Liver (tissue), 9 donors: ENCODE measurements around the gene IGDCC3. TPM values are rescaled to one million over a fixed set of nuclear protein-coding genes. Genes with fewer than 3 reads are reported as not detected.

Source experiments
- DNase-seq: peaks from one replicate; pipeline ENCODE4 v3.0.0-alpha.2; 2017; ENCODE audit warnings: low spot score
- H3K27ac ChIP-seq, 2 donors: one replicate each; pipeline ENCODE4 v1.7.0; 2013; ENCODE audit warnings: inconsistent platforms in 2 of 2, low read length in 2 of 2, control low read depth in 1 of 2, low read depth in 1 of 2, mild to moderate bottlenecking in 1 of 2
- H3K27me3 ChIP-seq, 4 donors: one replicate each; pipeline versions ENCODE4 v1.6.1 to v1.7.0; 2013; ENCODE audit warnings: low read length in 3 of 4, inconsistent platforms in 1 of 4, mild to moderate bottlenecking in 1 of 4, moderate library complexity in 1 of 4; ENCODE audit not compliant: control insufficient read depth in 4 of 4, insufficient read depth in 4 of 4
- H3K36me3 ChIP-seq, 4 donors: one replicate each; pipeline versions ENCODE4 v1.6.1 to v1.7.0; 2013; ENCODE audit warnings: low read length in 3 of 4, mild to moderate bottlenecking in 3 of 4, low read depth in 1 of 4, moderate library complexity in 1 of 4; ENCODE audit not compliant: control insufficient read depth in 4 of 4, insufficient read depth in 3 of 4
- H3K4me1 ChIP-seq, 4 donors: one replicate each; pipeline versions ENCODE4 v1.6.1 to v1.7.0; 2013; ENCODE audit warnings: low read length in 3 of 4, mild to moderate bottlenecking in 3 of 4, moderate library complexity in 1 of 4; ENCODE audit not compliant: control insufficient read depth in 4 of 4, insufficient read depth in 4 of 4
- H3K4me3 ChIP-seq, 3 donors: one replicate each; pipeline versions ENCODE4 v1.6.1 to v1.7.0; 2013; ENCODE audit warnings: low read length in 3 of 3, control low read depth in 1 of 3, low read depth in 1 of 3, mild to moderate bottlenecking in 1 of 3
- H3K9ac ChIP-seq, 2 donors: one replicate each; pipeline ENCODE4 v1.7.0; 2013; ENCODE audit warnings: low read length in 2 of 2, mild to moderate bottlenecking in 2 of 2, moderate library complexity in 2 of 2, control low read depth in 1 of 2, low read depth in 1 of 2
- H3K9me3 ChIP-seq, 4 donors: one replicate each; pipeline versions ENCODE4 v1.6.1 to v1.7.0; 2013; ENCODE audit warnings: low read length in 3 of 4; ENCODE audit not compliant: control insufficient read depth in 4 of 4
- ATF3 ChIP-seq: IDR thresholded peaks from 2 replicates; pipeline ENCODE4 v1.6.1; 2016; ENCODE audit warnings: antibody characterized with exemption
- CTCF ChIP-seq: fragments of 150-350 bp; IDR thresholded peaks from 2 replicates; pipeline ENCODE4 v1.5.1; 2017; ENCODE audit warnings: improper control_type of control experiment, low read depth, low read length; ENCODE audit not compliant: missing input control
- EGR1 ChIP-seq, 2 donors: IDR thresholded peaks; 2 replicates each; pipeline ENCODE4 v1.6.1; 2016 to 2018; ENCODE audit warnings: antibody characterized with exemption in 2 of 2, low read depth in 2 of 2
- FOXA1 ChIP-seq: IDR thresholded peaks from 2 replicates; pipeline ENCODE4 v1.6.1; 2016; ENCODE audit warnings: antibody characterized with exemption
- FOXA2 ChIP-seq: IDR thresholded peaks from 2 replicates; pipeline ENCODE4 v1.6.1; 2016; ENCODE audit warnings: antibody characterized with exemption
- GABPA ChIP-seq, 2 donors: IDR thresholded peaks in 1 of 2; conservative IDR thresholded peaks in 1 of 2; 2 replicates each; pipeline ENCODE4 v1.6.1; 2016; ENCODE audit warnings: antibody characterized with exemption in 2 of 2, mild to moderate bottlenecking in 1 of 2, moderate library complexity in 1 of 2
- HNF4A ChIP-seq, 2 donors: conservative IDR thresholded peaks; 2 replicates each; pipeline ENCODE4 v1.6.1; 2016; ENCODE audit warnings: antibody characterized with exemption in 2 of 2, mild to moderate bottlenecking in 2 of 2
- HNF4G ChIP-seq: IDR thresholded peaks from 2 replicates; pipeline ENCODE4 v1.6.1; 2016; ENCODE audit warnings: antibody characterized with exemption
- JUND ChIP-seq, 2 donors: IDR thresholded peaks; 2 replicates each; pipeline ENCODE4 v1.6.1; 2016; ENCODE audit warnings: antibody characterized with exemption in 2 of 2
- NR2F2 ChIP-seq: IDR thresholded peaks from 2 replicates; pipeline ENCODE4 v1.6.1; 2016; ENCODE audit warnings: antibody characterized with exemption
- RAD21 ChIP-seq, 2 donors: IDR thresholded peaks; 2 replicates each; pipeline ENCODE4 v1.6.1; 2016; ENCODE audit warnings: antibody characterized with exemption in 2 of 2, mild to moderate bottlenecking in 2 of 2
- RXRA ChIP-seq, 2 donors: IDR thresholded peaks; 2 replicates each; pipeline ENCODE4 v1.6.1; 2017 to 2018; ENCODE audit warnings: antibody characterized with exemption in 2 of 2, mild to moderate bottlenecking in 1 of 2
- SP1 ChIP-seq: IDR thresholded peaks from 2 replicates; pipeline ENCODE4 v1.6.1; 2018; ENCODE audit warnings: antibody characterized with exemption, mild to moderate bottlenecking
- TAF1 ChIP-seq: conservative IDR thresholded peaks from 2 replicates; pipeline ENCODE4 v1.6.1; 2016; ENCODE audit warnings: antibody characterized with exemption, mild to moderate bottlenecking
- YY1 ChIP-seq: IDR thresholded peaks from 2 replicates; pipeline ENCODE4 v1.6.1; 2016; ENCODE audit warnings: antibody characterized with exemption, mild to moderate bottlenecking
- WGBS: extraction: QIAGEN DNeasy Blood & Tissue Kit; methylation state at CpG from one replicate; pipeline ENCODE4 v1.1.7; 2013; 5-methylcytosine and 5-hydroxymethylcytosine counted together
- polyA plus RNA-seq, 2 donors: library from polyadenylated mRNA; stranded (reverse) in 1 of 2; unstranded in 1 of 2; fragments of 200-250 nt in 1 of 2; fragments of >200 nt in 1 of 2; fragmentation: Nextera tagmentation in 1 of 2; extraction: Ambion mirVana in 1 of 2; gene quantifications; one replicate each; pipeline versions ENCODE4 v1.2.1 to v1.2.3, GENCODE V29; 2013 to 2015
- total RNA-seq, 2 donors: library from RNA; depleted of rRNA; stranded (reverse); fragments of >200 nt; gene quantifications; one replicate each; pipeline ENCODE4 v1.2.3, GENCODE V29; 2014
- TF ChIP-seq, protein P1 (sequence below): IDR thresholded peaks from 2 replicates; pipeline ENCODE4 v1.6.1; 2016; ENCODE audit warnings: antibody characterized with exemption
- TF ChIP-seq, protein P2 (sequence below): IDR thresholded peaks from 2 replicates; pipeline ENCODE4 v1.6.1; 2016; ENCODE audit warnings: antibody characterized with exemption, mild to moderate bottlenecking
- TF ChIP-seq, protein P3 (sequence below): IDR thresholded peaks from 2 replicates; pipeline ENCODE4 v1.6.1; 2016; ENCODE audit warnings: antibody characterized with exemption
- donor health status: healthy.
- donor health status: healthy.
- donor health status: healthy.
- donor health status: healthy.
- donor health status: healthy.

The IGDCC3 gene
- total and polyA plus RNA-seq, 4 donors, result 1.5 TPM; not detected in 3

GRCh38 chr15:65413051-65413759 is 35.4 kb upstream of the IGDCC3 start:
- H3K27ac ChIP-seq, result no peak overlapping the region
- H3K9me3 ChIP-seq, result no peaks in the 10 kb centered on the region
- no peaks in the 10 kb centered on the region for H3K4me1 ChIP-seq
- H3K36me3 ChIP-seq, result no peaks in the 10 kb centered on the region
- no peaks in the 10 kb centered on the region for H3K27me3 ChIP-seq
- H3K4me3 ChIP-seq, result no peak overlapping the region
- DNase-seq, result no peak
- TF ChIP-seq EGR1 (IDR thresholded peaks at IDR 0.05; ENCODE audit: low read depth in 2 of 2) (no peak), NR2F2 (no peak), SP1 (no peak), FOXA2 (no peak), YY1 (no peak), FOXA1 (no peak), HNF4A (conservative IDR thresholded peaks at IDR 0.05) (no peak), RAD21 (IDR thresholded peaks at IDR 0.05) (no peak), RXRA (IDR thresholded peaks at IDR 0.05) (no peak), HNF4G (no peak), TAF1 (no peak), GABPA (IDR thresholded peaks at IDR 0.05 in 1 of 2, conservative IDR thresholded peaks at IDR 0.05 in 1 of 2) (no peak), CTCF (no peak)
- TF ChIP-seq, protein P1, sequence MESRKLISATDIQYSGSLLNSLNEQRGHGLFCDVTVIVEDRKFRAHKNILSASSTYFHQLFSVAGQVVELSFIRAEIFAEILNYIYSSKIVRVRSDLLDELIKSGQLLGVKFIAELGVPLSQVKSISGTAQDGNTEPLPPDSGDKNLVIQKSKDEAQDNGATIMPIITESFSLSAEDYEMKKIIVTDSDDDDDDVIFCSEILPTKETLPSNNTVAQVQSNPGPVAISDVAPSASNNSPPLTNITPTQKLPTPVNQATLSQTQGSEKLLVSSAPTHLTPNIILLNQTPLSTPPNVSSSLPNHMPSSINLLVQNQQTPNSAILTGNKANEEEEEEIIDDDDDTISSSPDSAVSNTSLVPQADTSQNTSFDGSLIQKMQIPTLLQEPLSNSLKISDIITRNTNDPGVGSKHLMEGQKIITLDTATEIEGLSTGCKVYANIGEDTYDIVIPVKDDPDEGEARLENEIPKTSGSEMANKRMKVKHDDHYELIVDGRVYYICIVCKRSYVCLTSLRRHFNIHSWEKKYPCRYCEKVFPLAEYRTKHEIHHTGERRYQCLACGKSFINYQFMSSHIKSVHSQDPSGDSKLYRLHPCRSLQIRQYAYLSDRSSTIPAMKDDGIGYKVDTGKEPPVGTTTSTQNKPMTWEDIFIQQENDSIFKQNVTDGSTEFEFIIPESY, result no peak
- TF ChIP-seq, protein P2, sequence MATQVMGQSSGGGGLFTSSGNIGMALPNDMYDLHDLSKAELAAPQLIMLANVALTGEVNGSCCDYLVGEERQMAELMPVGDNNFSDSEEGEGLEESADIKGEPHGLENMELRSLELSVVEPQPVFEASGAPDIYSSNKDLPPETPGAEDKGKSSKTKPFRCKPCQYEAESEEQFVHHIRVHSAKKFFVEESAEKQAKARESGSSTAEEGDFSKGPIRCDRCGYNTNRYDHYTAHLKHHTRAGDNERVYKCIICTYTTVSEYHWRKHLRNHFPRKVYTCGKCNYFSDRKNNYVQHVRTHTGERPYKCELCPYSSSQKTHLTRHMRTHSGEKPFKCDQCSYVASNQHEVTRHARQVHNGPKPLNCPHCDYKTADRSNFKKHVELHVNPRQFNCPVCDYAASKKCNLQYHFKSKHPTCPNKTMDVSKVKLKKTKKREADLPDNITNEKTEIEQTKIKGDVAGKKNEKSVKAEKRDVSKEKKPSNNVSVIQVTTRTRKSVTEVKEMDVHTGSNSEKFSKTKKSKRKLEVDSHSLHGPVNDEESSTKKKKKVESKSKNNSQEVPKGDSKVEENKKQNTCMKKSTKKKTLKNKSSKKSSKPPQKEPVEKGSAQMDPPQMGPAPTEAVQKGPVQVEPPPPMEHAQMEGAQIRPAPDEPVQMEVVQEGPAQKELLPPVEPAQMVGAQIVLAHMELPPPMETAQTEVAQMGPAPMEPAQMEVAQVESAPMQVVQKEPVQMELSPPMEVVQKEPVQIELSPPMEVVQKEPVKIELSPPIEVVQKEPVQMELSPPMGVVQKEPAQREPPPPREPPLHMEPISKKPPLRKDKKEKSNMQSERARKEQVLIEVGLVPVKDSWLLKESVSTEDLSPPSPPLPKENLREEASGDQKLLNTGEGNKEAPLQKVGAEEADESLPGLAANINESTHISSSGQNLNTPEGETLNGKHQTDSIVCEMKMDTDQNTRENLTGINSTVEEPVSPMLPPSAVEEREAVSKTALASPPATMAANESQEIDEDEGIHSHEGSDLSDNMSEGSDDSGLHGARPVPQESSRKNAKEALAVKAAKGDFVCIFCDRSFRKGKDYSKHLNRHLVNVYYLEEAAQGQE, result no peak
- no peak overlapping the region for H3K9ac ChIP-seq

DNA sequence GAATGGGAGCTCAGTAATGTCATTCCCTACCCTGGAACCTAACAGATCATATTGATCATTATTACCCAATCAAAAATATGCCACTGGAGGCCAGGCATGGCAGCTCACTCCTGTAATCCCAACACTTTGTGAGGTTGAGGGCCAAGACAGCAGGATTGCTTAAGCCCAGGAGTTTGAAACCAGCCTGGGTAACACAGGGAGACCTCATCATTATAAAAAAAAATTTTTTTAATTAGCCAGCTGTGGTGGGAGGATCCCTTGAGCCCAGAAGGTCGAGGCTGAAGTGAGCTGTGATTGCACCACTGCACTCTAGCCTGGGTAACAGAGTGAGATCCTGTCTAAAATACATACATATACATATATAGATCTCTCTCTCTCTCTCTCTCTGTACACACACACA is 34.8 kb upstream of the IGDCC3 start:
- no peak for DNase-seq
- Histone ChIP-seq H3K9ac (no peak overlapping the region), H3K4me3 (no peak overlapping the region), H3K9me3 (no peaks in the 10 kb centered on the region), H3K27ac (no peak overlapping the region), H3K4me1 (no peaks in the 10 kb centered on the region), H3K27me3 (no peaks in the 10 kb centered on the region), H3K36me3 (no peaks in the 10 kb centered on the region)
- WGBS, result 56% methylated on average over 1 of the region's 1 CpG
- TF ChIP-seq YY1 (no peak), NR2F2 (no peak), TAF1 (no peak), FOXA2 (no peak), ATF3 (no peak), RAD21 (IDR thresholded peaks at IDR 0.05) (no peak), HNF4A (conservative IDR thresholded peaks at IDR 0.05) (no peak), SP1 (no peak), EGR1 (IDR thresholded peaks at IDR 0.05; ENCODE audit: low read depth in 2 of 2) (no peak), GABPA (IDR thresholded peaks at IDR 0.05 in 1 of 2, conservative IDR thresholded peaks at IDR 0.05 in 1 of 2) (no peak), JUND (IDR thresholded peaks at IDR 0.05) (no peak)
- TF ChIP-seq, protein P3, sequence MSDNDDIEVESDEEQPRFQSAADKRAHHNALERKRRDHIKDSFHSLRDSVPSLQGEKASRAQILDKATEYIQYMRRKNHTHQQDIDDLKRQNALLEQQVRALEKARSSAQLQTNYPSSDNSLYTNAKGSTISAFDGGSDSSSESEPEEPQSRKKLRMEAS, result no peak
- TF ChIP-seq, protein P1, result no peak
- TF ChIP-seq, protein P2, result no peak
